ENCODE data around the gene TRAPPC4. TPM values are rescaled to one million over a fixed set of nuclear protein-coding genes. Genes with fewer than 3 reads are reported as not detected.

Gene TRAPPC4
- polyA plus RNA-seq, 1 donor (not counting 4 experiments of a cell fraction or from before 2014, with no cell fraction given), result 121 TPM

DNA sequence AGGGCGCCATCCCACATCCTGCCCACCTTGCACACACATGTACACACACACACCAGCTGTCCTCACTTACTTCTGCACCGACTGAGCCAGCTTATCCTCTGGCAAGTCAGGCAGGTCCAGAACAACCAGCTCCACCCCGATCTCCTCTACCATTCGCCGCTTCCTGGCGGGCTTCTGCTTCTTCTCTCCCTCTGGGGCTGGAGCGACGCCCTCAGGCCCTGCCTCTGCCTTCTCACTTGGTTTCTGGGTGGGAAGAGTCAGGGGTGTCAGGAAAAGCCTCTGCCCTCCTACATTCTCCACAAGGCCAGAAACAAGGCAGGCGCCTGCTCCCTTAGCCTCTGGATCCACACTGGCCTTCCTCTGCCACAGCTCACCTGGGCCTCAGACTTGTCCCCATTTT is 30.1 kb downstream of the TRAPPC4 start:
- H3K9me1 ChIP-seq (ENCODE audit: control insufficient read depth, extremely low read depth, insufficient read depth, low read length), result no peaks in the 10 kb centered on the region
- no peaks in the 10 kb centered on the region for H4K20me1 ChIP-seq (ENCODE audit: control insufficient read depth, extremely low read depth, insufficient read depth, low read length)
- no peaks in the 10 kb centered on the region for H3K27me3 ChIP-seq (ENCODE audit: control insufficient read depth, extremely low read depth, insufficient read depth, low read length)
- H3K9ac ChIP-seq (ENCODE audit: control insufficient read depth, extremely low read depth, insufficient read depth, low read length), result no peak overlapping the region
- DNase-seq (ENCODE audit: low read depth, low spot score) (no peak), FAIRE-seq (no peak)
- H3K27ac ChIP-seq (ENCODE audit: control insufficient read depth, insufficient read depth, low read length), result no peak overlapping the region
- no peak overlapping the region for H3K4me3 ChIP-seq (ENCODE audit: control insufficient read depth in 2 of 3, extremely low read depth in 1 of 3, insufficient read depth in 2 of 3, low read depth in 1 of 3, low read length in 3 of 3)
- TF ChIP-seq, protein P1, sequence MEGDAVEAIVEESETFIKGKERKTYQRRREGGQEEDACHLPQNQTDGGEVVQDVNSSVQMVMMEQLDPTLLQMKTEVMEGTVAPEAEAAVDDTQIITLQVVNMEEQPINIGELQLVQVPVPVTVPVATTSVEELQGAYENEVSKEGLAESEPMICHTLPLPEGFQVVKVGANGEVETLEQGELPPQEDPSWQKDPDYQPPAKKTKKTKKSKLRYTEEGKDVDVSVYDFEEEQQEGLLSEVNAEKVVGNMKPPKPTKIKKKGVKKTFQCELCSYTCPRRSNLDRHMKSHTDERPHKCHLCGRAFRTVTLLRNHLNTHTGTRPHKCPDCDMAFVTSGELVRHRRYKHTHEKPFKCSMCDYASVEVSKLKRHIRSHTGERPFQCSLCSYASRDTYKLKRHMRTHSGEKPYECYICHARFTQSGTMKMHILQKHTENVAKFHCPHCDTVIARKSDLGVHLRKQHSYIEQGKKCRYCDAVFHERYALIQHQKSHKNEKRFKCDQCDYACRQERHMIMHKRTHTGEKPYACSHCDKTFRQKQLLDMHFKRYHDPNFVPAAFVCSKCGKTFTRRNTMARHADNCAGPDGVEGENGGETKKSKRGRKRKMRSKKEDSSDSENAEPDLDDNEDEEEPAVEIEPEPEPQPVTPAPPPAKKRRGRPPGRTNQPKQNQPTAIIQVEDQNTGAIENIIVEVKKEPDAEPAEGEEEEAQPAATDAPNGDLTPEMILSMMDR (optimal IDR thresholded peaks at IDR 0.05 in 1 of 3, IDR thresholded peaks at IDR 0.05 in 1 of 3, conservative IDR thresholded peaks at IDR 0.05 in 1 of 3; ENCODE audit: extremely low read depth in 1 of 3, insufficient read depth in 2 of 3, low read length in 3 of 3), result no peak
- no peak for TF ChIP-seq EZH2 (IDR thresholded peaks at IDR 0.05; ENCODE audit: low read length)
- no peak overlapping the region for H2AFZ ChIP-seq (ENCODE audit: control insufficient read depth, low read length)
- peaks cover 66 to 72% of the 10 kb centered on the region in 2 experiments for H3K36me3 ChIP-seq (ENCODE audit: control insufficient read depth in 2 of 2, extremely low read depth in 1 of 2, insufficient read depth in 2 of 2, low read length in 2 of 2)
- peaks cover 5% of the 10 kb centered on the region for H3K4me1 ChIP-seq (ENCODE audit: control insufficient read depth, extremely low read depth, insufficient read depth, low read length)
- dilution Hi-C loops (cut with MboI; ENCODE audit: extremely low pct_ligation_motif_present, low sequenced_read_pairs), result no loop called here
- H3K79me2 ChIP-seq (ENCODE audit: control insufficient read depth, insufficient read depth, low read length), result peaks cover 6% of the 10 kb centered on the region
- no peak overlapping the region for H3K4me2 ChIP-seq (ENCODE audit: control insufficient read depth, extremely low read depth, insufficient read depth, low read depth, low read length)
- no peaks in the 10 kb centered on the region for H3K9me3 ChIP-seq (ENCODE audit: control insufficient read depth, low read depth, low read length)

DNA sequence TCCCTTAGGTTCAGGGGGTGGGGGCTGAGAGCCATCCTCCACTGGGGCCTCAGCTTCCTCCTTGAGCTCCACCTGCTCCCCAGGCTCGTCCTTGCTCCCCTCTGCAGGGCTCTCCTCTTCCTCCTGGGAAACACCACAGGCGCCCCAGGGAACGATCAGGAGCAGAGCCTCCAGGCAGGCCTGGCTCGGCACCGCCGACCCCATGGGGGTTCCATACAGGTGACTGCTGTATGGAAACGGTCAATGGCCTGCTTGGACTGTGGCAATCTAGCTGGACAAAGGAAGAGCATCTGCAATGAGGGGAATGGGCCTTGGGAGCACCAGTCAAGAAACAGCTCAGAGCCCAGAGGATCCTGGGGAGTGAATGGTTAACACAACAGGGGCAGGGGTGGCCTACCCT is 30.5 kb downstream of the TRAPPC4 start:
- Histone ChIP-seq H3K27me3 (ENCODE audit: control insufficient read depth, extremely low read depth, insufficient read depth, low read length) (no peaks in the 10 kb centered on the region), H3K4me3 (ENCODE audit: control insufficient read depth in 2 of 3, extremely low read depth in 1 of 3, insufficient read depth in 2 of 3, low read depth in 1 of 3, low read length in 3 of 3) (no peak overlapping the region), H3K4me1 (ENCODE audit: control insufficient read depth, extremely low read depth, insufficient read depth, low read length) (peaks cover 5% of the 10 kb centered on the region), H4K20me1 (ENCODE audit: control insufficient read depth, extremely low read depth, insufficient read depth, low read length) (peaks cover 4% of the 10 kb centered on the region), H3K79me2 (ENCODE audit: control insufficient read depth, insufficient read depth, low read length) (peaks cover 10% of the 10 kb centered on the region), H3K9me1 (ENCODE audit: control insufficient read depth, extremely low read depth, insufficient read depth, low read length) (no peaks in the 10 kb centered on the region), H3K27ac (ENCODE audit: control insufficient read depth, insufficient read depth, low read length) (no peak overlapping the region), H3K9me3 (ENCODE audit: control insufficient read depth, low read depth, low read length) (no peaks in the 10 kb centered on the region), H2AFZ (ENCODE audit: control insufficient read depth, low read length) (no peak overlapping the region), H3K36me3 (ENCODE audit: control insufficient read depth in 2 of 2, extremely low read depth in 1 of 2, insufficient read depth in 2 of 2, low read length in 2 of 2) (peaks cover 70 to 75% of the 10 kb centered on the region in 2 experiments), H3K4me2 (ENCODE audit: control insufficient read depth, extremely low read depth, insufficient read depth, low read depth, low read length) (no peak overlapping the region), H3K9ac (ENCODE audit: control insufficient read depth, extremely low read depth, insufficient read depth, low read length) (no peak overlapping the region)
- TF ChIP-seq, protein P1 (optimal IDR thresholded peaks at IDR 0.05 in 1 of 3, IDR thresholded peaks at IDR 0.05 in 1 of 3, conservative IDR thresholded peaks at IDR 0.05 in 1 of 3; ENCODE audit: extremely low read depth in 1 of 3, insufficient read depth in 2 of 3, low read length in 3 of 3), result no peak
- no peak for TF ChIP-seq EZH2 (IDR thresholded peaks at IDR 0.05; ENCODE audit: low read length)
- DNase-seq (ENCODE audit: low read depth, low spot score), result no peak
- no peak for FAIRE-seq
- dilution Hi-C loops (cut with MboI; ENCODE audit: extremely low pct_ligation_motif_present, low sequenced_read_pairs), result no loop called here
